SK-N-SH (cell line): ENCODE results near the gene KPTN.

Source experiments
- CTCF ChIP-seq: fragments of 200-600 bp; sonication (generic); IDR thresholded peaks from 2 replicates; pipeline ENCODE4 v1.6.1; 2017; ENCODE audit warnings: antibody characterized with exemption, mild to moderate bottlenecking, moderate library complexity
- REST ChIP-seq: IDR thresholded peaks from 2 replicates; pipeline ENCODE4 v1.6.1; 2012; ENCODE audit warnings: mild to moderate bottlenecking, low read depth, low read length, moderate library complexity
- YY1 ChIP-seq: IDR thresholded peaks from 2 replicates; pipeline ENCODE4 v1.4.0; 2012; ENCODE audit warnings: low read depth, mild to moderate bottlenecking

GRCh38 chr19:47447470-47448359, 36.3 kb downstream of the KPTN start:
- TF ChIP-seq CTCF = no peak
- no peak for TF ChIP-seq REST
- no peak for TF ChIP-seq YY1
